Stimulated activated CD8-positive, alpha-beta memory T cell treated with anti-CD3 and anti-CD28 coated beads, Interleukin-2, amount 100 ng/mL, for 48 hours (primary cell): ENCODE data around the gene NKX2-8.

ENCODE experiments used
- DNase-seq, 2 donors: peaks; one replicate each; pipeline ENCODE4 v3.0.0-alpha.2; 2020; ENCODE audit warnings: low read depth in 2 of 2

The NKX2-8 gene

GRCh38 chr14:36582011-36582873 is at the start of gene NKX2-8:
Gene NKX2-8, minus strand, starts transcription at chr14:36582614. Its CDS starts 225 bp downstream, at chr14:36582389.
- no peak for DNase-seq

- DNase-seq, result no peak
These were observed 45.6 kb upstream of the NKX2-8 start for GRCh38 chr14:36627981-36628380.

DNA sequence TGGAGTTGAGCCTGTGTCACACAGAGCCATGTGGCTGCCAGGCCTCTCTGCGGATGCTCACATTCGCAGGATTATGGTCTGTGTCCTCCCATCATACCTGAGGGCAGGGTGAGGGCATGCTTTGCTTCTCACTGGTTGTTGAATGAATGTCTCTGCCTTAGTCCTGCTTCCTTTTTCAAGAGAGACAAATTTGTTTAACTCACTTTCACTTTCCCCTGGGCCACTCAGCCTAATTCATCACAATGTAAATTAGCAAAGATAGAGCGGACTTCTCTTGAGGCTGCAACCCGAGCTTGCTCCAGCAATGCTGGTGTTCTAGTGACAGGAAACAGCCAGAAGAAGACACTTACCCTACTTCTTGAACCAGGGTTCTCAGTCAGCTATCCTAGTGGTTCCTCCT is 43.7 kb upstream of the NKX2-8 start:
- DNase-seq, result no peak

GRCh38 chr14:36625436-36625835 is 43.0 kb upstream of the NKX2-8 start:
- no peak for DNase-seq

- no peak for DNase-seq
These were observed 42.6 kb upstream of the NKX2-8 start for GRCh38 chr14:36625014-36625413.

- no peak for DNase-seq
These were observed 37.4 kb upstream of the NKX2-8 start for GRCh38 chr14:36619853-36620252.

- no peak for DNase-seq
These were observed 36.7 kb upstream of the NKX2-8 start for GRCh38 chr14:36619131-36619530.

GRCh38 chr14:36618641-36619040 is 36.2 kb upstream of the NKX2-8 start:
- no peak for DNase-seq

GRCh38 chr14:36617824-36618223 is 35.4 kb upstream of the NKX2-8 start:
- no peak for DNase-seq

DNA sequence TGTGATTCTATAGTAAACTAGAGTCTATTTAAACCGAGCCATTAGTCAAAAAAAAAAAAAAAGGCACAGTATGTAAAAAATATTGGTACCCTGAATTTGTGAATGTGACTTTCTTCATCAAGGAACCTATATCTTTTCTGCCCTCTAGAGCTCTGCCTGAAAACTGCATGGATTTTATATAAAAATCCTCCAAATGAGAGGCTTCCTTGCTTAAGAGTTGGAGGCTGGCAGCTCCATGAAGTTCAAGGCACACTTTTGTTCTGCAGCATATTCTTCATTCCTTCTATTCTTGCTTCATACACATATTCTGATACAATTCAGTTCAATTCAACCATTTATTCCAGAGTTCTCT is 23.1 kb upstream of the NKX2-8 start:
- DNase-seq, result no peak

GRCh38 chr14:36604757-36605505 is 22.5 kb upstream of the NKX2-8 start:
- no peak for DNase-seq

- DNase-seq, result no peak
These were observed 18.0 kb upstream of the NKX2-8 start for GRCh38 chr14:36600431-36600830.

DNA sequence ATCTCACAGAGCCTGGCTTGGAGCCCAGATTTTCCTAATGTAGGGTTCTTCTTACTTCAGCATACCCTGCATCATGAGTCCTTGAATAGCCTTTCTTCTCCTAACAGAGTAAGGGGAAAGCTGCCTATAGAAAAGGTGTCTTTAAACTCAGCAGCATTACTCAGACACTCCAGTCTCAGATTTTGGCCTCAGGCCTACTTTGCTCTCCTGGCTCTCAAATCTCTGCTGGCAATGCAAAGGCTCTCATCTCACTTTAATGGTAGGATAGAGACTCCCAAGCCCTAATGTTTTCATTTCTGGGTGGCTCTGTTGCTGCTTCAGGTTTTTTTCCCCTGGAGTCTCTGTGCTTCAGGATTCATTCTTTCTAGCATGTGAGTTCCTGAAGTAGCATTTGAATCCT is 9.1 kb upstream of the NKX2-8 start:
- no peak for DNase-seq

DNA sequence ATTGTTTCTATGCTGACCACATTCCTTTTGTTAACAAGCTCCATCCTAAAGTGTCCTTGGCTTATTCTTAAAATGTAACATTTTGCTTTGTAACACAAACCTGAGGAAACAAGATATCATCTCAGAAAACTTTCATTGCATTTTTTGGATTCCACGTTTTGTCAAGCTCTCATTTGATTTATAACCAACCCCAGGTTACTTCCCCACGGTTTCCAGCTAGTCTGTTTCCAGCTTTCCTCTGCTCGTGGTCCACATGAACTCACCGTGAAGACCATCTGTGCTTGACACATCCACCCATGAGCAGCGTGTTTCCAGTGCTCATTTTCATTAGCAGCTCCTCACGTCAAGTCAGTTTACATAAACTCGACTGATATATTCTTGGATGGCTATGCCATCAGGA is 6.4 kb upstream of the NKX2-8 start:
- no peak for DNase-seq

GRCh38 chr14:36588119-36588518 is 5.7 kb upstream of the NKX2-8 start:
- no peak for DNase-seq

DNA sequence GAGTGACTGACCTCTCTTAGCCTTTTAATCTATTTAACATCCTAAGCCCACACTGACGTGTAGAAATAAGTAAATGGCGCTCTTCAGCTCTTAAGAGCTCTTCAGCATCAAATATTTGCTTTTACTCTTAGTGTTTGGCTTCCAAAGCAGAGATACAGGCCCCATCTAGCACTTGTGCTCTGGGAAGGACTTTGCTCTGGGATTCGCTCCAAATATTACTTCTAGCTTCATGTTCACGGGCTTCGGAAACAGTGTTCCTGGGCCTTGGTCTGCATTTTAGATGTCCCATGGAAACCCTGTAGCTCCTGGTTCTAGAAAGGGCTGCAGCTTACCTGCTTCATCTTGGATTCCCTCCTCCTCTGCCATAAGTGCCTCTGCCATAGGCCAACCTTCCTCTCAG is 2.7 kb upstream of the NKX2-8 start:
- DNase-seq, result no peak

DNA sequence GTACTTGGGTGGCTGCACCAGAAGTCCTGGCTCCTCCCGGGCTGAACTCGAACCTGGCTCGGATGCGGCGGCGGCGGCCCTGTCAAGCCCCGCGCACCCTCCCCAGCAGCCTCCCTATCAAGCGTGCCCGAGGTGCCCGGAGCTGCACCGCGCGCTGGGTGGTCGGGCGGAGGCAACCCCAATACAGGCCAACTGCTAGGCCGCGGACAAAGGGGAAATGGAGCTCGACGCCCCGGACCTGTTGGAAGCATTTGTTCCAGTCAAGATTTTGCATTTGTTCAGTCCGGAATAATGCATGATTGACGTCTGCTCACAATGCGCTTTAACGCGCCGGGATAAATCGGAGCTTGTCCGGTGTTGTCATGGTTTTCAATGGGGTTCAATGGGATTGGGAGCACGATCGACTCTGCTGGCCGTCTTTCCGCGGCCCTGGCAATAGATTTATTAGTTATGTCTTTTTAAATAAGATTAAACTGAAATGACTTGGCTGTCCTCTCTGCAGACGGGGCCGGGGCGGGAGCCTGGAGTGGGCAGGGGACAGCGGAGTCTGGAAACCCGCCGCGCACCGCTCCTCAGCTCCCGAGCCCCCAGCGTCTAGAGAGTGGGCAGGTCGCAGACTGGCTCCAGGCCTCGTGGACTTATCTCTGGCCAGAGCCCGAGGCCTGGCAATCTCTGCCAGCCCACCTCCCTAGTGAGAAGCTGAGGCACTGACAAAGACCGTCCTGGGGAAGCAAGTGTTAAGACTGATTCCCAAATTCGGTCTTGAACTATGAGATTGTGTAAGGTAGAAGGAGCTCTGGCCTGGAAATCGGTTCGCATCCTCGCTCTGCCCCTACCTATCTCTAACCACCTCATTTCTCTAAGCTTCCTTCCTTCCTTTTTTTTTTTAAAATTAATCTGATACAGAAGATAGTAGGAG is 1.7 kb upstream of the NKX2-8 start:
- no peak for DNase-seq

GRCh38 chr14:36583242-36583892 is 953 bp upstream of the NKX2-8 start:
- DNase-seq, result no peak

DNA sequence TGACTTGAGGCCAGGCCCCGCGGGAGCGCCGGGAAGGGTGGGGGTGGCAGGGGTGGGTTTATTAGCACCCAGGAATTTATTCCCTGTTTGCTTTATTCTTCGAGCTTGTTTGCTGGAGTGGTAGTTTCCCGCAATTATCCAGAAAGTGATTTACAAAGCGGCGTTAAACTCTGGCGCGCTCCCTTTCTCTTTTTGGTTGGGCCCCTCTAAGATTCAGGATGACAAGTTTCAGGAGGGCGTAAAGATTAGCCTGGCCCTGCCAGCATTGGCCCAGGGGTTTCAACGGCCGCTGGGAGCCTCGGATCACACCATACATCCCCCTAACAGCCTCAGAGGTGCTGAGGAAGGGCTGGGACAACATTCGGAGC is 444 bp upstream of the NKX2-8 start:
- DNase-seq, result no peak

DNA sequence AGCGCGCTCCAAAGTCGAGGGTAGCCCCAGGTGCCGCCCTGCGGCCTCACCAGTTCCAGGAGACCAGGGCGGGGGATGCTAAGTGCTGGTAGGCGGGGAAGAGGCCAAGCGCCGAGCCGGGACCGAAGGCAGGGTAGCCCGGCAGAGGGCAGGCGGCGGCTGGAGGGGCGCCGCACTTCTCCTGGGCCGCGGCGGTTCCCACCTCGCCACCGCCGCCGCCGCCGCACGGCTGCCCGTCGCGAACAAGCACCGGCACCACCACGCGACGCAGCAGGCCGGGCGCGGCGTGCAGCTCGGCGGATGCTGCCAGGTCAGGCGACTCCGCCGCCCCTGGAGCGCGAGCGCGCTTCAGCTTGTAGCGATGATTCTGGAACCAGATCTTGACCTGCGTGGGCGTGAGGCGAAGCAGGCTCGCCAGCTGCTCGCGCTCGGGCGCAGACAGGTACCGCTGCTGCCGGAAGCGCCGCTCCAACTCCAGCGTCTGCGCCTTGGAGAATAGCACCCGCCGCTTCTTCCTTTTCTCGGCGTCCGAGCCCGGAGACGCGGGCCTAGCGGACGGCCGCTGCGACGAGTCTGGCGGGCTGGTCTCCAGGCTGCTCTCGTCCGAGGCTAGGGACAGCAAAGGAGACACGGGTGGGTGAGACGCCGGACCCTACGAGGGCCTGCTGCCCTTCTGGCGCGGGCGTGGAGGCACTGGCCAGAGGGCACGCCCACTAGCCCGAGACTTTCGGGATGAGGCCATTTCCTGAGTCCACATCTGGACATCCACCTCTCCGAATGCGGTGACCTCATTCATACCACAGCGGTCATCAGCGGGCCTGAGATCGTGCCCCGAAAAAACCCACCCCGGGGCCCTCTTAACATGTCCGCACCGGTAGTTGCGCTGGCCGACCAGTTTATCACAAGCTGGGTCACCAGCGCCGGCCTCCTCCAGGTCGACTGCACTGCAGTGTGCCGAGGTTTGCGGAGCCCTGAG is 1.3 kb downstream of the NKX2-8 start:
- DNase-seq, result no peak
